Measurements from ENCODE around the gene NME3.

- no peak for TF ChIP-seq CTCF (IDR thresholded peaks at IDR 0.05 in 2 of 3, conservative IDR thresholded peaks at IDR 0.05 in 1 of 3; ENCODE audit: insufficient read depth in 2 of 3, low read depth in 1 of 3, low read length in 3 of 3)
- no peak for TF ChIP-seq RBM39 (optimal IDR thresholded peaks at IDR 0.05; ENCODE audit: low read depth, low read length)
- TF ChIP-seq ZNF512 (tag; IDR thresholded peaks at IDR 0.05): no peak
These were observed 24.6 kb downstream of the NME3 start for GRCh38 chr16:1746693-1747195.
